Mesodermal cell (in vitro differentiated cells): ENCODE measurements around the gene RAPH1.
"Not testable (repeated sequence)": the region's sequence is repeated elsewhere in the genome, so short reads cannot be mapped to it uniquely, and the experiment has no call there.

Experiments used
- H3K27ac ChIP-seq: 2 replicates; pipeline ENCODE4 v1.7.0; 2013; ENCODE audit warnings: mild to moderate bottlenecking, low read depth, low read length, moderate library complexity; ENCODE audit not compliant: severe bottlenecking
- H3K36me3 ChIP-seq: 2 replicates; pipeline ENCODE4 v1.7.1; 2013; ENCODE audit warnings: mild to moderate bottlenecking, low read length, moderate library complexity; ENCODE audit not compliant: control insufficient read depth, insufficient read depth
- H3K4me1 ChIP-seq: one replicate; pipeline ENCODE4 v1.7.1; 2013; ENCODE audit warnings: mild to moderate bottlenecking, low read length; ENCODE audit not compliant: insufficient read depth, control insufficient read depth, poor library complexity, severe bottlenecking
- H3K4me3 ChIP-seq: 2 replicates; pipeline ENCODE4 v1.7.0; 2013; ENCODE audit warnings: low read length, control low read depth, mild to moderate bottlenecking; ENCODE audit not compliant: insufficient read depth, poor library complexity, severe bottlenecking; ENCODE audit errors: extremely low read depth
- H3K9me3 ChIP-seq: 2 replicates; pipeline ENCODE4 v1.7.1; 2013; ENCODE audit warnings: mild to moderate bottlenecking, low read length, moderate library complexity; ENCODE audit not compliant: control insufficient read depth
- WGBS, 2 experiments: methylation state at CpG; one replicate each; pipeline ENCODE4 v1.1.5; 2013; ENCODE audit warnings: missing lambda C conversion rate in 2 of 2; ENCODE audit not compliant: insufficient coverage in 2 of 2; 5-methylcytosine and 5-hydroxymethylcytosine counted together

The RAPH1 gene

DNA sequence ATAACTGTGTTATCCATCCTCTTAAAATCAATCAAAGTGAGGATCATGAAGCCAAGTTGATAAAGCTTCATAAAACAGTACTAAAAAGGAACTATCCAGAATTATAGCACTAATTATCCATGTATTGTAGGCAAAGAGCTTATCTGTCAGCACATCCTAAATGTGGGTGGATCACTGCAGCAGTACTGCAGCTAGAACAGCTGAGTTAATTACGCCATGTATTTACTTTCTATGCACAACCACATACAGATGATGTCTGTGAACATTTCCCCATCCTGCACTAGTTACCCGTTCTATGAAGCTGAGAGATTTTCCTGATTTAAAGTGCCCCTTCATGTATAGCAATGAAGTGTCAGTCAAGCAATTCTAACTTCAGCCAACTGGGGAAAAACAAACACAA, 96.6 kb downstream of the RAPH1 start:
- WGBS, 2 experiments: 92 to 100% methylated on average over 1 to 2 of the region's 2 CpGs
- H3K27ac ChIP-seq: no peak overlapping the region
- no peak overlapping the region for H3K4me3 ChIP-seq
- H3K36me3 ChIP-seq: peaks cover 66% of the 10 kb centered on the region
- no peaks in the 10 kb centered on the region for H3K4me1 ChIP-seq
- no peaks in the 10 kb centered on the region for H3K9me3 ChIP-seq

DNA sequence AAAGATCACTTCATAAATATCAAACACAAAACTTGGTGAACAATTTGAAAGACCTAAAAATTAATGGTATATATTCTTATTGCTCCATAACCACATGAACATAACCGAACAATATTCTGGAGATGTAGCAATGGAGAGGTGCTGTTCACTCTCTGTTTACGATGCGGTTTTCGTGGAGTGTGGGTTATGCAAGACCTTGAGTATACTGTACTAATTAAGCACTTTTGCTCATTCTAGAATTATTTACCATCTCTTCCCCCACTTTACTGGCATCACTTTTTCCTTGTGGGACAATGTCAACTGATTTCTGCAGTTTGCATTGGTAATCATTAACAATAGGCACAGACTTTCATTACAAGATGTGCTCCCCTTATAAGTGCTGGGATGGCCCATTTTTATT, 97.6 kb downstream of the RAPH1 start:
- H3K36me3 ChIP-seq: peaks cover 66% of the 10 kb centered on the region

DNA sequence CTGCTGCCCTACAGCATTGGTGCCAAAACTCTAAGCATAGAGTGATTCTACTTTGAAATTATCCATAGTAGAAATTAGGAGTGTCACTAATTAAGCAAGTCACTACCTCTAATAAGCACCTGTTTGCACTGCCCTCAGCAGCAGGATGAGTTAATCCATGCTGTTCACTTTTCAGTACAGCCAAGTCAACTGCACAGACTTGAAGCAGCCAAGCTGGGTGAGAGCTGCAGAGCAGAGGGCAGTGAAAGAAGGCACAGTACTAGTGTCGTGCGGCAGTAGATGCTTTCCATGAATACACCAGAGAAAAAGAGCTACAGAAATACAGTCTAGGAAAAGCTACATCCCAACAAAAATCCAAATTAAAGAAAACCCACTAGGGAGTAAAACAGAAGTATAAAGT, 98.6 kb downstream of the RAPH1 start:
- Histone ChIP-seq H3K4me1 (no peaks in the 10 kb centered on the region), H3K27ac (no peak overlapping the region), H3K9me3 (no peaks in the 10 kb centered on the region), H3K4me3 (no peak overlapping the region), H3K36me3 (peaks cover 62% of the 10 kb centered on the region)
- no CpG with 5 or more reads among the region's 2 CpGs for WGBS, 2 experiments

More for the DNA sequence above, 97.6 kb downstream of the RAPH1 start:
- Histone ChIP-seq H3K4me1 (no peaks in the 10 kb centered on the region), H3K9me3 (no peaks in the 10 kb centered on the region), H3K27ac (no peak overlapping the region), H3K4me3 (no peak overlapping the region)
- WGBS, 2 experiments: no CpG with 5 or more reads among the region's 4 CpGs

DNA sequence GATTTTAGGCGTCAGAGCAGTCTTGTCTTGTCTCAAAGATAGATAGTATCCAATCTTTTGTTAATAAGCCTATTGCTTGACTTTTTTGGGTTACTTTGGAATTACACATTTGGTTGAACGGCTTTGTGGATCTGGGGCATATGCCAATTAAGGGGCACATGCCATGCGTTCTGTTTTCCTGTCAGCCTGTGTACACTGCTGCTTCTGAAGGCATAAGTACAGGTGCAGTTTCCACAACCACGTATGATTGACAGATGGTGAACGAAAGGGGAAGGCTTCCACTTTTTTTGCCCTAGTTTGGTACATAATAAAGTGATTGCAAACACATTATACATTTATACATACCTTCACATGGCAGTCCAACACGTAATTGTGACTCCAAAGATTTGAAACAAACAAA, 102.3 kb downstream of the RAPH1 start:
- Histone ChIP-seq H3K4me3 (no peak overlapping the region), H3K36me3 (peaks cover 48% of the 10 kb centered on the region), H3K27ac (no peak overlapping the region), H3K4me1 (no peaks in the 10 kb centered on the region), H3K9me3 (no peaks in the 10 kb centered on the region)
- 95 to 100% methylated on average over 4 to 5 of the region's 6 CpGs for WGBS, 2 experiments

DNA sequence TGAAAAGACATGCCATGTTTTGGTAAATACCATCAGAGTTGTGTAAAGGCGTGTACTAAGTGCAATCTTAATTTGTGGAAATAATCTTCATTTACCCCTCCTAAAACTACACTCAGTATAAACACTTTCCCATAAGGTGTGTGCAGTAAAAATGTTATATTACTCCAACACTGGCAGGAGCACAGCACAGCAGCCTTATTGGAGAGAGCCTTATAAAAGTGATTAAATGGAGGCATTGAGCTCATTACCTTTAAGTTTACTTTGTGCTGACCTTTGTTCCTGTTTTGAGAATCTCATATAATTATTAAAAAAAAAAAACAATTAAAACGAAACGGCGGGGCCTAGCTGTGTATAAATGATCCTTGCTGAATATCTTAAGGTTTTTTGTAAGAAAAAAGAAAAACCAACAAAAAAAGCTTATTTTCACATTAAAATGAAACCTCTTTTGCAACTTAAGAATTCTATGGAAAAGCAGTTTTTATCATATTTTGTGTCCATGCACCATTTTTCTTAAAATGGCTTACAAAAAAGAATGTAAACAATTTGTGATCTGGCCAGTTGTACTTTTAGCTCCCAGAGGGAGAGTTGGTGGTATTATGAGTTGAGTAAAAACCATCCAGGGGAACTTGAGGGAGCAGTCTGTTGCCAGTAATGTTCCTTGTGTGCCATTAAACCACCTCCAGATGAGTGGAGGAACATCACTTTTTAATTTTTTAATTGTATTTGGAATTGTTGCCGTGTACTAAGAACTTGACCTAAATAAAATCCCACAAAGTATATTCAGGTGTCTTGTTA, 103.5 kb downstream of the RAPH1 start:
- Histone ChIP-seq H3K36me3 (peaks cover 51% of the 10 kb centered on the region), H3K9me3 (no peaks in the 10 kb centered on the region), H3K27ac (no peak overlapping the region), H3K4me1 (no peaks in the 10 kb centered on the region), H3K4me3 (no peak overlapping the region)
- WGBS, 2 experiments: no CpG with 5 or more reads among the region's 5 CpGs

DNA sequence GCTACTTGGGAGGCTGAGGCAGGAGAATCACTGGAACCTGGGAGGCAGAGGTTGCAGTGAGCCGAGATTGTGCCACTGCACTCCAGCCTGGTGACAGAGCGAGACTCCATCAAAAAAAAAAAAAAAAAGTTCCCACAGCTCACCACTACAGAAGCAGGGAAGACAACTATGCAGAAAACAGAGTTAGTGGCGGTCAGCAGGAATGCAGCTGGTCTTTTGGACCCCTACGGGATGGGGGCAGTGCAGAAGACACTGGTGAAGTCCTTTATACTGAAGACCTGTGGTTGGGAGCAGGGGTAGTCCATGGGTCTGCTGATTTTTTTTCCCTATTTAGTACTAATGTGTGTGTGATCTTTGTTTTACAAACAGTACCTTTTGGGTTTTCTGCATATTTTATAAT, 105.5 kb downstream of the RAPH1 start:
- not testable (repeated sequence) for H3K4me1 ChIP-seq, H3K27ac ChIP-seq, H3K9me3 ChIP-seq, H3K4me3 ChIP-seq
- WGBS, 2 experiments: 80 to 88% methylated on average over 1 to 2 of the region's 4 CpGs
- peaks cover 61% of the 10 kb centered on the region for H3K36me3 ChIP-seq

DNA sequence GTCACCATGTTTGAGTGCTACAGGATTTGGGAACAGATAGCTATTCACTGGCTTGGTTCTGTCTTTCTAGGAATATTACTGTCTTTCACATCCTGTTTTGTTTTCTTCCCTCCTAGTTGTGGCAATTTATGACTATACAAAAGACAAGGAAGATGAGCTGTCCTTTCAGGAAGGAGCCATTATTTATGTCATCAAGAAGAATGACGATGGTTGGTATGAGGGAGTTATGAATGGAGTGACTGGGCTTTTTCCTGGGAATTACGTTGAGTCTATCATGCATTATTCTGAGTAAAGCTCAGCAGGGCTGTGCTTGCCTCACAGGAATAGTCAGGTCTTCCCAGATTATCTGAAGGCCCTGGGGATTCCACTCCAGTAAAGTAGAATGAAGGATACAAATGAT, 108.0 kb downstream of the RAPH1 start:
- Histone ChIP-seq H3K27ac (no peak overlapping the region), H3K36me3 (peaks cover 63% of the 10 kb centered on the region), H3K4me3 (no peak overlapping the region), H3K9me3 (no peaks in the 10 kb centered on the region), H3K4me1 (no peaks in the 10 kb centered on the region)
- 89 to 100% methylated on average over 2 of the region's 2 CpGs for WGBS, 2 experiments

DNA sequence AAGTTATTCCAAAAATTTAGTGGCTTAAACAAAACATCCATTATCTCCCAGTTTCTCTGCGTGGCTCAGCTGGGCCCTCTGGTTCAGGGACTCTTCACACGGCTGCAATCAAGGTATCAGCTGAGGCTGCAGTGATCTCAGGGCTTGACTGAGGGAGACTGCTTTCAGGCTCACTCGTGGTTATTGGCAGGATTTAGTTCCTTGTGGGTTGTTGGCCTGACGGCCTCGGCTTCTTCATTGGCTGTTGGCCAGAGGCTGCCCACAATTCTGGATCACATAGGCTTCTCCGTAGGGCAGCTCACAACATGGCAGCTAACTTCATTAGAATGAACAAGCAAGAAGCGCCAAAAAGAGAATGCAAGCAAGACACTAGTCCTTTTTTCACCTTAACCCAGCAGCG, 116.8 kb downstream of the RAPH1 start:
- Histone ChIP-seq H3K27ac (no peak overlapping the region), H3K36me3 (peaks cover 67% of the 10 kb centered on the region), H3K9me3 (no peaks in the 10 kb centered on the region), H3K4me1 (no peaks in the 10 kb centered on the region), H3K4me3 (no peak overlapping the region)
- 96 to 99% methylated on average over 8 of the region's 8 CpGs for WGBS, 2 experiments

DNA sequence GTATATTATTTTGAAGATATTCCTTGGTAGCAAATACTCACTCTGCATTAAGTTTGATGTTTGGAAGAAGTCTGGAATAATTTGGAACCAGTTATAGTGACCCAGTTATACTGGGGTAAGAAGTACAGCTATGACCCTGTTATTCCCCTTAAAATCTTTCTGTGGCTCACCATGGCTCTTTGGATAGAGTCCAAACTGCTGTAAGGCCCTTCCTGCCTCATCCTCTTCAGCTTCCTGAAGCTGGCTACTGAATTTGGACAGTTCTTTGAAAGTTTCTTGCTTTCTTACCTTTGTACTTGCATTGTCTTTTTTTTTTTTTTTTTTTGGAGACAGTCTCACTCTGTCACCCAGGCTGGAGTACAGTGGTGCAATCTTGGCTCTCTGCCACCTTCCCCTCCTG, 121.3 kb downstream of the RAPH1 start:
- H3K4me3 ChIP-seq: no peak overlapping the region
- H3K4me1 ChIP-seq: no peaks in the 10 kb centered on the region
- H3K36me3 ChIP-seq: peaks cover 62% of the 10 kb centered on the region
- no peaks in the 10 kb centered on the region for H3K9me3 ChIP-seq
- H3K27ac ChIP-seq: no peak overlapping the region

DNA sequence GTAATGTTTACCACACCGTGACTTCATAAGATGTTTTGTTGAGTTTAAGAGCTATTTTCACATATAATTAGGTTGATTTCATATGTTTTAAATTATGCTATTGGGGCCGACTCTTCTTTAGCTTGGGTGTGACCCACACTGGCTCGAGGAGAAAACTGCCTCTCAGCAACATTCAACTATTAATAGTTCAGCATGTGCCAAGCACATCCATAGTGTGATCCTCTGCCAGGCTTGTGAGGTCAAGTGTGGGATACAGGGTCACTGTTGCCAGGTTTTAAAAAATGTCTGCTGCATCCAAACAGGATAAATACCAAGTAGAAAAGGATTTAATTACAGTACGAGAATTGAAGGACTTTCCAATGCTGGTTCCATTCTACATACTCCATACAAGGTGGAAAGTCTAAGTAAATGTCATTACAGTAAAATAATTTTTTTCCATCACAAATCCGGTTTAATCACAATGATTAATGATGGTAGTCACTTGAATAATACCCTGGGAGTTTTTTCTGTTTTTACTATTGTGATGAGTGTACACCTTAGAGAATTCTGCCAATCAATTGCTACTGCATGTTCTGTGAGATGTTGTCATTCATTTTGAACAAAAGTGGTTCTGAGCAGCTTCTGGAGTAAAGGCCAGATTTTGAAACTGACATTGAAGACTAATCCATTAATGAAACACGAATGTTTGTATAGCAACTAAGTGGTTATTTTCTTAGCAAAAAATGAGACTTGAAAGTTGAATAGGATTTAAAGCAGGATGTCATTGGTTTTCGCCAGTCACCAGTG, 122.4 kb downstream of the RAPH1 start:
- 90% methylated on average over 1 of the region's 7 CpGs; no CpG with 5 or more reads in 1 of the 2 experiments for WGBS, 2 experiments
- peaks cover 62% of the 10 kb centered on the region for H3K36me3 ChIP-seq
- H3K4me1 ChIP-seq: no peaks in the 10 kb centered on the region
- no peaks in the 10 kb centered on the region for H3K9me3 ChIP-seq
- no peak overlapping the region for H3K27ac ChIP-seq
- no peak overlapping the region for H3K4me3 ChIP-seq

DNA sequence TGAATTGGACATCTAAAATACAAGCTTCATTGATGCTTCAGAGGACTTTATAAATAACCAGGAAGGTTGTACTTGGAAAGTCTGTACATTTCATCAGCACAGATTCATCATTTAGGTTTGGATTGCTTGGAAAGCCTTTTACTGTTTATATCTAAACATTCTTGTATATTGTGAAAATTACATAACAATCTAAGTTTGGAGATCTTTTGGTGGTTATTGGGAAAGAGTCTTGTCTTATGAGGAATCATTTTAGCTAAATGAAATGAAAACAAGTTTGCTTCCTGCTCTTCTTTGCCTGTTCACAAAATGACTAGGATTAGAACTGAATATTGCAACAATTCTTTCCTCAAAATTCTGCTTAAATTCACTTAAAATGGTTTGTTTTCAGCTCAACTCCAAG, 127.6 kb downstream of the RAPH1 start:
- Histone ChIP-seq H3K27ac (no peak overlapping the region), H3K36me3 (peaks cover 76% of the 10 kb centered on the region), H3K4me3 (no peak overlapping the region), H3K4me1 (no peaks in the 10 kb centered on the region), H3K9me3 (no peaks in the 10 kb centered on the region)
